Ureter (tissue), 1 donor: Measurements from ENCODE around the gene CRYGC. TPM values are rescaled to one million over a fixed set of nuclear protein-coding genes. Genes with fewer than 3 reads are reported as not detected.
"Not testable (repeated sequence)": the region's sequence is repeated elsewhere in the genome, so short reads cannot be mapped to it uniquely, and the experiment has no call there.

Experiments used
- DNase-seq: peaks from one replicate; pipeline ENCODE4 v3.0.0-alpha.2; 2020; ENCODE audit warnings: low spot score
- total RNA-seq: library from RNA; stranded (reverse); gene quantifications from one replicate; pipeline ENCODE4 v1.2.4, GENCODE V29; 2023
- donor health status: DM: yes; HTN: yes; CAD: no.

CRYGC gene, protein sequence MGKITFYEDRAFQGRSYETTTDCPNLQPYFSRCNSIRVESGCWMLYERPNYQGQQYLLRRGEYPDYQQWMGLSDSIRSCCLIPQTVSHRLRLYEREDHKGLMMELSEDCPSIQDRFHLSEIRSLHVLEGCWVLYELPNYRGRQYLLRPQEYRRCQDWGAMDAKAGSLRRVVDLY
- not detected for total RNA-seq

DNA sequence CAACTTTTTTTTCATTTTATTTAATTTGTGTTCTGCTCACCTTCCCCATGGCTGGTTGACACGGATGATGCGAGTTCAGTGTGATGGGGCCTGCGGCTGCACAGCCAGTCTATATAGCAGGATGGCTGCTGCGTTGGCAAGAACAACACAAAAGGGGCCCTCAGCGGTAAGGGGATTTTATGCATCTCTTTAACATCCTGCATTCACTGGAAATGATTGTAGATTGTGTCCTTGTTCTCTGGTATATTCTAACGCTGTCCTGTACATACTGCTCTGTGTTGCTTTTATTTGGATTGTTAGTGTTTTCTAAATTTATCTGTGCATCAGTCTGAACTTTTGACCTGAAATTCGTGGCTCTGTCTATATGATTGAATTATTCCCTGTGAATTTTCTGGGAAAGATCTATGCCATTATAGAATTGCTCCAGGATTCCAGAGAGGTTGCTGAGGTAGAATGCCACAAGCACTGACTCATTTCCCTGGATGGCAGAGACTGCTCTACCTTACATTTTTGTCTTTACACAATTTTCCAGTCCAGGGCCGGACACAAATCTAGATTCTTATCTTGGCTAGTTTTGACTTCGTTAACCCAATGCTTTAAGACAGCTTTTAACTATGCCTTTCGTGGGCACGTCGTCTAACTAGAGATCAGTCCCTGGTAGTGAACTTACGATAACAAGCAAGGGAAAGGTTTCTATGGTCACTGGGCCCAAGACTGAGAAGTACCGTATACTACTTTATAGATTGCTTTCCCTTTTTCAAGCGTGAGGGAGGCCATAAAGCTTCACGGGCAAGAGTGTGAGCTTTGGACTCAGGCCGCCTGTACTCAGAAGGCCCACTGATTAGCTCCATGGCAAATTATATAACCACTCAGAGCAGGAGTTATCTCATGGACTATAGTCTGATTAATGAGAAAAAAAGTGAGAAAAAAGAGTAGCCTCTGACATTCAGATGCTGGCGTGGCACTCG is at the start of gene CRYGC:
TSS of gene CRYGC (minus strand) at position 85 of the 968 bp plus-strand sequence. CDS start at position 49, 36 bp downstream.
- DNase-seq, result no peak

DNA sequence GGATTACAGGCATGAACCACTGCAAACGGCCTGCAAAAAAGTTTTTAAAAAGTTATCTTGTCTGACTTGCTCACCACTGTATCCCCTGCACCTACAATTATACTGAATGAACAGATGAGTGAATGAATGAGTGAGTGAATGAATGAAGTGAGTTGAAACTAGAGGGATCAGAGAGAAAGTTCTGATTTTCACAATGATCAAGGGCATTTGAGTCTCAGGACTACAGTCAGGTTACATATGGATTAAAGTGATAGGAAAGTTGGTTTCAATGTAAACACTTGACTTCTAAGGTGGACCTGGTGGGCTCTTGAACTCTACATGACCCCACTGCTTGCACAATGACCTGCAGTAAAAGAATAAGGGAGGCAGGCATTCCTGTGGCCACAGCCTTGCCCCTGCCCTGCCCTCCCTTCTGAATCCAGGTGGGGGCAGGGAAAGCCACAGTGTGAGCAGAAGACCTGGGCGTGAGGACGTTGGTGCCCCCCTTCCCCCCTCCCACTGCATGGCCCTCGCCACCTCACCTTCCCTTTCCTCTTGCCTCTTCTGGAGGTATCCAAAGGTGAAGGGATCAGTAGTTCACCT is 49.5 kb upstream of the CRYGC start:
- DNase-seq, result no peak

DNA sequence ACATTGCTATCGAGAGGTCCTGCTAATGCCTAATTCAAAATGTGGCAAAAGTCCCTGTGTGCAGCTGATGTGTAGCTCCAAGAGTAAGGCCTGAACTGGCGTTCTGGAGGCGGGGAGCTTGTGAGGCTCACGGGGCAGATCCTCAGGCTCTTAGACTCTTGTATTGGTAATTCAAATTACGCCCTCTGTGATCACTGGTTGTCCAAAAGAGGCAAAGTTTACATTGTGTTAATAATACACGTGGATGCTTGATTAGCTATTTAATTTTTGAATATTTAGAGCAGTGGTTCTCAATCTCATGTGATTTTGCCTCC is 46.2 kb upstream of the CRYGC start:
- DNase-seq, result no peak

DNA sequence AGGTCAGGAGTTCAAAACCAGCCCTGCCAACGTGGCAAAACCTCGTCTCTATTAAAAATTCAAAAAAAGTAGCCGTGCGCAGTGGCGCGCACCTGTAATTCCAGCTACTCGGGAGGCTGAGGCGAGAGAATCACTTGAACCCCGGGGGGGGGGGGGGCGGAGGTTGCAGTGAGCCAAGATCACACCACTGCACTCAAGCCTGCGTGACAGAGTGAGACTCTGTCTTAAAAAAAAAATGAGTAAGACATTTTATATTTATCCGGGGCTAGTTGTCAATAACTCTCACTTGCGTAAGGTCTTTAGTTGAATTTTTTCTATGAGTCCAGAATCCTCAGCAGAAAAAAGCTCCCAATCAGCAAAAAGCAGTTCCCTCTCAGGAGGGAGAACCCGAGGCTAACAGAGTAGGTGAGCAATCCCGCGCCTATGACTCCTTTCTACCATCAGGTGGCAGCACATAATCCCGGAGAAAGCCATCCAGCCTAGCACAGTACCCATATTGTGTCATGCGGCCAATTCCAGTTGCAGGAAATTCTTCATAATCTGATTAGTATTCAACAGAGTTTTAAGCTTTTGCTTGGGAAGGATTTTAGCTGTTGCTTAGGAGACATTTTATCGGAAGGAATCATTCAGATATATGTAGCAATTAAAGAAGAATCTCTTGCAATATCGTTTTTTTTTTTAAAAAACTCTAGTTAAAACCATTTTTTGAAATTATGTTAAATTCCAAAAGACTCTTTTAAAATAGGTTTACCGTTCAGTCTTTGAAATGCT is 45.6 kb upstream of the CRYGC start:
- peak; percentile 91 for DNase-seq

DNA sequence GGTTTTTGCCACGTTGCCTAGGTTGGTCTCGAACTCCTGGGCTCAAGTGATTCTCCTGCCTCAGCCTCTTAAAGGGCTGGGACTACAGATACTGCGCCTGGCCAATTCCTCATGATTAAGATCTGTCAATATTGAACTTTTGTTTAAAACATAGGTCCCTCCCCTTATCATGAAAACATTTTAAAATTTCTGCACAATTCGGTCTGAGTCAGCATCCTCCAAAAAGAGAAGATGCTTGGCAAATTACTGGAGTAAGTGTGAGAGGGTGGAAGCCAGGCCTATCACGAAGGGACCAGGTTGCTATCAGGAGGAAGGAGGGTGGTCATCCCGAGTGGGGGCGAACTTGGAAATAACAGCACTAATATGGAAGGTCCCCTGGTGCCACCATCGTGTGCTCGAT is 44.5 kb upstream of the CRYGC start:
- DNase-seq, result no peak

DNA sequence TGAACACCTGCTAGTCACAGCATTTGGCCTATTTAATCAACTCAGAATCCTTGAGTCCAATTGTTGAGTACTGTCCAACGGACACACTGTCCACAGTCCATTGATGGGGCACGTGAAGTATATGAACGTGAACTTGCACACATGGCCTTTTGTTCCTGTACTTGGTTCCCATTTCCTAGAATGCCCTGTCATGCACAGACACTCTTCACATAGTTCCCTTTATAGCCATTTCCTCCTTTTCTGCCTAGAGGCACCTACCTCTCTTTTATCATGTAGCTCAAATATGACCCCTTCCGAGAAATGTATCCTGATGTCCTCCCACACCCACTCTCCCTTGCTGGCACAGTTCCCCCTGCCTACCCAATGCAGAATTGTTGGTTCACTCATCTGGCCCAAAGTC is 42.5 kb upstream of the CRYGC start:
- DNase-seq, result no peak

DNA sequence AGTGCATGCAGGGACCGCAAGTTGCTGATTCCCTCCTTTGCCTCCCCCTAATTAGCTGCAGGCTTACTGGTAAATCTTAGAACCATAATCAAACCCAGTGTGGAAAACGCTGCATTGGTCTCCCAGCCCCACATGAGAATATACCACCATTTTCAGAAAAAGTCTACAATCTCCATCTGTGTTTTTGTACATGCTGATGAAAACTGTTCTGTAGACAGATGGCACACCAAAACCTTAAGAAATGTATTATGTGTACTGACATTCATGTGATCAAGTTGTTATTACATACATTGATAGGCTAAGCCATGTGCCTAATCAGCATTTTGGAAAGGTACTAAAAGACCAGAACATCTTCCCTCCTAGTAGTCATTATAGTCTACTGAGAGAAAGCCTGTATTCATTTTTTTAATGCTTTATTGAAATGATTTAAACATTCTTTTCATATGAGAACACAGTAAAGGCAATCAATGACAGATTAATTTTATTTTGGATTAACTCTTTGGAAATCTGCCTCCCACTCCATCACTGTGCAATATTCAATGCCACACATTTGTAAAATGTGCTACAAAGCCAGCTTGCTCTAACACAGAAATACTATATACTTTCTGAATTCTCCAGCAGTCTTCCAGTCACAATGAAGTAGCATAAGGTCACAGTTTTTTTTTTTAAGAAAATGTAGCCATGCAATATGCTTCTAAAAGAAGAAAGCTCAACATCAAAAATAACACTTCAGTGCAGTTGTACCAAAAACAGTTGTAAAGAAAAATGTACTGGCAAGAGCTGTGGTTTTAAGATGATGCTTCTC is 35.5 kb upstream of the CRYGC start:
- DNase-seq, result no peak

DNA sequence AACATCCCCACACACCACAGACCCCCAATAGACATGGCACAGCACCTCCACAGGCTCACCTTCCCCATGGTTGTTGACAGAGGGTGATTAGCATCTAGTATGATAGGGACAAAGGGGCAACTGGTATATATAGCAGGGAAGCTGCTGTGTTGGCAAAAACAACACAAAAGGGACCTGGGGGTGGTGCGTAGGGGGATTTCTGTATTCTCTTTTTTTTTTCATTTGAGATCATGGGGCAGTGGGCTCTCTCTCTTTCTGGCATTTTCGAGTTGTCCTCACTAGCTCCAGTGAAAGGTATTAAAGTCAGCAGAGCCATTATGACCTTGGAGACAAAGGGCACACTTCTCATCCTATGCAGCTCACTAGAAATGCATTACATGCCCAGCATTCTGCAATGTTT is 33.9 kb upstream of the CRYGC start, which contains the start of gene CRYGA:
TSS of gene CRYGA (minus strand) at position 101 of the 400 bp plus-strand sequence. CDS start at position 68, 33 bp downstream.
- DNase-seq, result no peak

DNA sequence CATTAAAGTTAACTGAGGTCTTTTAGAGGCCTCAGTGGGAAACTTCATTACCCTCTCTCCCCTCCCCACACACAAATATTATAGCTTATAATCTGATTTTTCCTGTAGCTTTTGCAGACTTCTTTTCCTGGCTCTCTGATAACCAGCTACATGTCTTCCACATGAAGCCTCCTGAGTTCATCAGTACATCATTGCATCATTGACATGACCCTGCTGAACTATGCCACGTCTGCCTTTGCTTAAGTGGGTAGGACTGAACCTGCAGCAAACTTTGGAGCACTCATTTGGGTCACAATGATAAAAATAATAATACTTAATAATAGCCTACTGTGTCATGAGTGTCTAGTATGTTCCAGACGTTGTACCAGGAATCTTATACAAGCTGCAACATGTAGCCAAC is 26.8 kb upstream of the CRYGC start:
- DNase-seq, result no peak

DNA sequence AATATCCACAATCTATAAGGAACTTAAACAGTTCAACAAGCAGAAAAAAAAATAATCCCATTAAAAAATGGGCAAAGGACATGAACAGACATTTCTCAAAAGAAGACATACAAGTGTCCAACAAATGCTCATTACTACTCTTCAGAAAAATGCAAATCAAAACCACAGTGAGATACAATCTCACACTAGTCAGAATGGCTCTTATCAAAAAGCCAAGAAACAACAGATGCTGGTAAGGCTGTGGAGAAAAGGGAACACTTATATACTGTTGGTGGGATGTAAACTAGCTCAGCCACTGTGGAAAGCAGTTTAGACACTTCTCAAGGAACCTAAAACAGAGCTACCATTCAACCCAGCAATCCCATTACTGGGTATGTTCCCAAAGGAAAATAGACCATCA is 23.5 kb upstream of the CRYGC start:
- DNase-seq, result no peak

DNA sequence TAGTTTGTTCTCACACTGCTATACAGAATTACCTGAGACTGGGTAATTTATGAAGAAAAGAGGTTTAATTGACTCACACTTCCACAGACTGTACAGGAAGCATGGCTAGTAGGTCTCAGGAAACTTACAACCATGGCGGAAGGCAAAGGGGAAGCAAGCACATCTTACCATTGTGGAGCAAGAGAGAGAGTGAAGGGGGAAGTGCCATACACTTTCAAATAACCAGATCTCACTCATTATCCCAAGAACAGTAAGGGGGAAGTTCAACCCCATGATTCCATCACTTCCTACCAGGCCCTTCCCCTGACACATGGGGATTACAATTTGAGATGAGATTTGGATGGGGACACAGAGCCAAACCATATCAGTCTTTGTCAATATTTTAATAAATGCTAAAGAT is 21.3 kb upstream of the CRYGC start:
- DNase-seq, result no peak

DNA sequence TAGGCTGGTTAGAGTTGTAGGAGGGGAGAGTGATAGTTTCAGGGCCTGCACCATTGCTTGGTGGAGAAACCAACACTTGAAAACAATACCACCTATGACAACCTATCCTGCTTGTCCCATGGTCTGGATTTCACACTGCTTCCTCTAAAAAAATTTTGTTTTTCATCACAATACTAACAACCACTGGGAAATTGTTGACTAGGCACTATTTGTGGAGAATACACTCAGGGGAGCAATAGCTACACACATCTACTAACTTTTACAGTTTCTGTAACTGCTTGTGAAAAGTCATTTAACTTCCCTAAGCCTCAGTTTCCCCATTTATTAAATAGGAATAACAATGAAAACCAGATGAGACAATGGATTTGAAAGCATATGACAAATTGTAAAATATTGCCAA is 20.5 kb upstream of the CRYGC start:
- DNase-seq, result no peak

DNA sequence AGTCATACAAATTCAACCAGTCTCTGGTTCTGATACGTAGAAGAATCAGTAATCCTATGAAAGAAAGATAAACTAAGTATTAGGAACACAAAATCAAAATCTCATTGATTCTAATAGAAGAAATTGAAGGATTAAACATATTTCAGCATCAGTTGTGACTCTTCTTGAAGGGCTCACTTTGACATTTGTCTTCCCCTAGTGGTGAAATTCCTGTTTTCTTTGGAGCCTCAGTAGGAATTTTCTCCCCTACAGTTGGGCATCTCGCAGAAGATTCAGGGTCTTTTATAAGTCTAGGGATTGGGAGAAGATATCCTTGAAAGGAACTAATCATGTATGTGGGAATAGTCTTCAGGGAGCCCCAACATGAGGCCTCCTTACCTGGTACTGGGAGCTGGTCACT is 19.2 kb upstream of the CRYGC start:
- no peak for DNase-seq

DNA sequence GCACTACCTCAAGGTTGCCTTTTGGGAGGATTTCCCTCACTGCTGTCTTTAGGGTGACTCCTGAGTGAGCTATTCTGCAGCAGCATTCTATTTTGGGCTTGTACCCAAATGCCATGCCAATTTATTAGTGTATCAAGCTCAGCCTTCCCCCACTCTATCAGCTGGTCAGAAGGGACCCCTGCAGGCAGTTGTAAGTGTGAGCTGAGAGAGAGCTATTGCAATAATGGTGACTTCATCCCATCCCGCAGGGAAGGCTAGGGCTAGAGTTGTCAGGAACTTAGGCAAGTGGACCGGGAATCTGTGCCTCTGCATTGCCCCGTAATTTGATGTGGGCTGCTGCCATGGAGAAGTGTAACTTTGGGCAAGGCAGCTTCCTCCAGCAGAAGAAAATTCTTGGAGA is 18.1 kb upstream of the CRYGC start:
- no peak for DNase-seq

DNA sequence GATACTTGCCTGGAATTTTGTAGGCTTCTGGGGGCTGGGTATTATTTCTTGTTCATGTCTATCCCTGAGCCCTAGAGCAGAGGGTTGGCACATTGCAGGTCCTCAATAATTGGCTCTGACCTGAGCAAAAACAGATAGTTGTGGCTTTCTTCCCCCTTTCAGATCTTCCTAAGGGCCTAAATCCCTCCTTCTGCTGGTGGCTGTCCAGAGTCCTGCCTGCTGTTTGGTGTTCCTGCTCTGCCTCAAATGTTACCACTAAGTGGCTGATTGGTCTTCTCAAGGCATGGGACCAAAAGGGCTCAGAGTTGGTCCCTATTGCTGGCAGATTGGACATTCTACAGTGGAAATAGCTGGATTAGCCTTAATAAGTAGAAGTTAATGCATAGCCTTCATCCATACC is 17.4 kb upstream of the CRYGC start:
- no peak for DNase-seq

DNA sequence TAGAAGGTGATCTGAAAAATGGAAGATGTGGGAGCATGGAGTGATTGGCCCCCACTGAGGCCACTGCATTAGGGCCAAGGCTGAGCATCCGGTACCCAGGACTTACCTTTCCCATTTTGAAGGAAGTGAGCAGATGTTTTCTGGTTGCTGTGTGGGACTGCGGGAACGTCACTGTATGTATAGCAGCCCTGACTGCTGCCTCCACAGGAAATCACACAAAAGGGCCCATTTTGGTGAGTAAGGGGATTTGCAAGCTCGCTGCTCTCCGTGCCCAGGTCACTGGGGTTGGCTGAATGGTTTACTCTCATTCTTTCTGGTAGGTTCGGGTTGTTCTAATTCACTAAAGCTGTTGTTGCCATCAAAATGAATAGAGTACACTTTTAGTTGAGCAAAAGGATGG is 16.4 kb upstream of the CRYGC start, which contains the start of gene CRYGB:
TSS of gene CRYGB (minus strand) at position 153 of the 400 bp plus-strand sequence. CDS start at position 115, 38 bp downstream.
- no peak for DNase-seq

DNA sequence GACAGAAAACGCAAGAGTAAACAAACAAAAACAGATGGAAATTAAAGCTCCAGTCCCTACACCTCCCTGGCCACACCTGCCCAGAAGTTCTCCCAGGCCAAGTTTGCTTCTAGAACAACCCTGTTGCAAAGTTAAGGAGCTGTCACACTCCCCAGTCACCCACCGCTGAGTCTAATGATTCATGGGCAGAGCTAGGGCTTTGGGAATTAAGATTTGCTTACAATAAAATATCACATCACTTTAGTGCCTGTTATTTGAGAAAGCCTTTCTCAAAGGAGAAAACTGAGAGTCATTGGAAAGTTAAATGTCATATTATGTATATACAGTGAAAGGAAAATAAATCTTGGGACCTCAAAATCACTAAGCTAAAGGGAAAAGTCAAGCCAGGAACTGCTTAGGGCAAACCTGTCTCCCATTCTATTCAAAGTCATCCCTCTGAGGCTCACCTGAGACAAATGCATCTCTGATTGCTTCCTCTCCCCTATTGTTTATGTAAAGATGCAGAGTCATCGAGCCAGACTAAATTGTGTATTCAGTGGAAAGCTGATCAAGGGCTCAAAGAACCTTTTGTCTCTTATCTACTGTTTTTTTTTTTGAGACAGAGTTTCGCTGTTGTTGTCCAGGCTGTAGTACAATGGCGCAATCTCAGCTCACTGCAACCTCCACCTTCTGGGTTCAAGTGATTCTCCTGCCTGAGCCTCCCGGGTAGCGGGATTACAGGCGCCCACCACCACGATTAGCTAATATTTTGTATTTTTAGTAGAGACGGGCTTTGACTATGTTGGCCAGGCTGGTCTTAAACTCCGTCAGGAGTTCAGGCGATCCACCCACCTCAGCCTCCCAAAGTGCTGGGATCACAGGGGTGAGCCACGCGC is 13.5 kb upstream of the CRYGC start:
- DNase-seq, result no peak

DNA sequence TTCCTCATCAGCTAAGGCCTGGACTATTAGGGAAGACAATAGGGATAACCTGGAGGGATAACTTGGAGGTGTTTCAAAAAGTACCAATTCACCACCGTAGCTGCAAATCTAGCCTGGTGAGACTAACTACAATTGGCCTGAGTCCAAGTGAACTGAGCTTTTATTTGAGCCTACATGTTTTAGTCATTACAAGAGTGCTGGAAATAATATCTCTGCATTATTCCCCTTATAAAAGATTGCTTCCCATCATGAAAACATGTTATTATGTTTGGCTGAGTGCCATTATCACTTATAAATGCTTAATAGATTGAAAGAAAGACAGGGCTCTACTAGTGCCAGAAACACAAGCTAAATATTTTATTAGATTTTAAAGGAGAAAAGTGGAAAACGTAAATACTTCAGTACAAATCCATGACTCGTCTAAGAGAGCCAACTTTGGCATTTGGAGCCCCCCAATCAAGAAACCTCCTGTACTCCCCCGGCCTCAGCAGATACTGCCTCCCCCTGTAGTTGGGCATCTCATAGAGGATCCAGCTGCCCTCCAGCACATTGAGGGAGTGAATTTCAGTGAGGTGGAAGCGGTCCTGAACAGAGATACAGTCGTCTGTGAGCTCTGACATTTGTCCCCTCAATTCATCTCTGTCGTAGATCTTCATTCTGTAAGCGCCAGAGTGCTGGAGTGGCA is 12.8 kb upstream of the CRYGC start:
- DNase-seq, result no peak

DNA sequence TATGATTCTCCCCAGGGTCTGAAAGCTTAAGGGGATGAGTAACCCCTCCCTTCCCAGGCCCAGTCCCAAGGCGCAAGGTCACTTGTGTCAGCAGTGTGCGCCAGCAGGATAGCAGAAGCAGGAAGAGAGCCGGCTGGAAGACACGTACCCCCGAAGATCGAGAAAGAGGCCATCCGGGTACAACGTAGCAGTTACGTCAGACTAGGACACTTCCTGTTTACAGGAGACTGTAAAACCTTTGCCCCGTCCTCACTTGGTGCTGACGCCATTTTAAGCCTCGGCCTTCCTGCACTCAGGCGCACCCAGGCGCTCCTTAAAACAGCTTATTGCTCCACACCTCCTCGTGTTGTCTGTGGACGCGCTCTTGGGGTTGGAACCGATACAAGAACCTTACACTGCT is 9.8 kb upstream of the CRYGC start:
- DNase-seq, result no peak

DNA sequence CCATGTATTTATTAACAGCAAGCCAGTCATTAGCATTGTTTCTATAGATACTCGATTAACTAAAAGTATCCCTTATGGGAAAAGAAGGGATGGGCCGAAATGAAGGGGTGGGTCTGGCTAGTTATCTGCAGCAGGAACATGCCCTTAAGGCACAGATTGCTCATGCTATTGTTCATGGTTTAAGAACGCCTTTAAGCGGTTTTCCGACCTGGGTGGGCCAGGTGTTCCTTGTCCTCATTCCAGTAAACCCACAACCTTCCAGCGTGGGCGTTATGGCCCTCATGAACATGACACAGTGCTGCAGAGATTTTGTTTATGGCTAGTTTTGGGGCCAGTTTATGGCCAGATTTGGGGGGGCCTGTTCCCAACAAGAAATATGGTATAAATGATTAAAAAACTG is 8.7 kb upstream of the CRYGC start:
- DNase-seq, result not testable (repeated sequence)
